Ishikawa (cell line): ENCODE measurements around the gene BMP8A.

Source experiments
- CEBPB ChIP-seq: IDR thresholded peaks from 2 replicates; pipeline ENCODE4 v1.6.1; 2012
- CREB1 ChIP-seq: IDR thresholded peaks from 2 replicates; pipeline ENCODE4 v1.6.1; 2012; ENCODE audit warnings: low read depth
- EGR1 ChIP-seq: IDR thresholded peaks from 2 replicates; pipeline ENCODE4 v1.6.1; 2012
- EP300 ChIP-seq: IDR thresholded peaks from 2 replicates; pipeline ENCODE4 v1.6.1; 2012; ENCODE audit warnings: borderline replicate concordance
- RAD21 ChIP-seq: IDR thresholded peaks from 2 replicates; pipeline ENCODE4 v1.6.1; 2012; ENCODE audit warnings: low read depth
- TAF1 ChIP-seq: IDR thresholded peaks from 2 replicates; pipeline ENCODE4 v1.6.1; 2012; ENCODE audit warnings: low read depth, mild to moderate bottlenecking
- TCF12 ChIP-seq: IDR thresholded peaks from 2 replicates; pipeline ENCODE4 v1.6.1; 2012; ENCODE audit warnings: low read depth
- TEAD4 ChIP-seq: IDR thresholded peaks from 2 replicates; pipeline ENCODE4 v1.6.1; 2012
- YY1 ChIP-seq: IDR thresholded peaks from 2 replicates; pipeline ENCODE4 v1.6.1; 2012; ENCODE audit warnings: low read depth
- TF ChIP-seq, protein P1 (sequence below): IDR thresholded peaks from 2 replicates; pipeline ENCODE4 v1.6.1; 2012

DNA sequence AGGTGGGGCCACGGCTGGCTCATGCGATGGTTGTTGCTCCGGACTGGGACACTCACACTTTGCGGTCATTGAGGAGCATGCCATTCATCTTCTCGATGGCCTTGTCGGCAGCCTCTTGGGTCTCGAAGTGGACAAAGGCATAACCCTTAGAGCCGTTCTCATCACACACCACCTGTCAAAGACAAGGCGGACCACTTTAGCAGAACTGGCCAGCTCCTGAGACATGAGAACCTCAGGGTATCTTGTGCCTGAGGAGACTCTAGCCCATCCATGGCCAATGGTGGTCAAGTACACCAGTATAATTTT lies 79.7 kb downstream of the BMP8A start:
- no peak for TF ChIP-seq EP300
- TF ChIP-seq TAF1, result no peak
- TF ChIP-seq, protein P1, sequence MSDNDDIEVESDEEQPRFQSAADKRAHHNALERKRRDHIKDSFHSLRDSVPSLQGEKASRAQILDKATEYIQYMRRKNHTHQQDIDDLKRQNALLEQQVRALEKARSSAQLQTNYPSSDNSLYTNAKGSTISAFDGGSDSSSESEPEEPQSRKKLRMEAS, result no peak
- no peak for TF ChIP-seq TEAD4
- no peak for TF ChIP-seq CREB1
- TF ChIP-seq CEBPB, result no peak
- TF ChIP-seq EGR1, result no peak
- TF ChIP-seq YY1, result no peak
- no peak for TF ChIP-seq TCF12
- no peak for TF ChIP-seq RAD21
